NK-92 treated with Interleukin-12 subunit alpha and Interleukin-12 subunit beta, amount 100 ng/mL, for 24 hours (cell line): Measurements from ENCODE around the gene ARL17A.
"Not testable (repeated sequence)": the region's sequence is repeated elsewhere in the genome, so short reads cannot be mapped to it uniquely, and the experiment has no call there.

Experiments used
- DNase-seq: peaks from one replicate; lab custom pipeline; 2025; lab: John Stamatoyannopoulos, UW

ARL17A gene

DNA sequence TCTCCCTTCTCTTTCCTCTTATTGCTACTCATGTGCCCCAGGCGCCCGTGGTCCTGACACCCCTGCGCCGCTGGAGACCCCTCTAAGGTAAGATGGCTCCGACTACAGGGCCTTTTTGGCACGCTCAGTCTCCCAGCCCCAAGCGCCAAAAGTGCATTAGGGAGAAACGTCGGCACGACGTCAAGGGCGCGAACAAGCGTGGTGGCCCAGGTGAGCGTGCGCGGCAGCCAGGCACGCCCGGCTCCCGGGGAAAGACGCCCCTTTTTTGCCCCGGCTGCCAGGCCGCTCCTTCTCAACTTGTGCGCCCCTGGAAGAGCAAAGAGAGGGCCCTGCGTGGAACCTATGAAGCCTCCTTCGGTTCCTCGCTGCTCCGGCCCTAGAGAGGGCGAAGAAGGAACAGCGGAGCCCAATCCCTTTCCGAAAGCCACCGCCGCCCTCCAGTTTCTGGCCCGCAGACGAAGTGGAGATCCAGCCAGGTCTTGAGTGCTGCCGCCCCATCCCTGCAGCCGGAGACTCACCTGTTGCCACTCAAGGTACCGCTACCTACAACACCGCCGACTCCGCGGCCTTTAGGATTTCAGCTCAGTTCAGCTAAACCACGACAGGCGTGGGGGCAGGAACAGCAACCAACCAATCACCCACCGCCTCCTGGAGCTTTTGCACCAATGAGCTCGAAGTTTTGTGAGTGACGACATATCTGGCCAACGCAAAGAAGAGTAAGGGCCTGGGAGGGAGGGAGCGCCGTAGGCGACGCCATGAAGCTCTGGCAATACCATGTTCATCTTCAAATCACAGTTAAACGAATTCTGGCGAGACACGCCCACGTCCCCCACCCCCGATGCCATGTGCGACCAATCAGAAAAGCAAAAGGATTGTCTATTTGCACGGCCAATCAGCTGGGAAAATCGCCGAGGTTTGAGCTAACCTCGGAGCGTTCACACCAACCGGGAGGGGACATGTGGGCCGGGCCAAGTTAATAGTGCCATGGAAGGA is at the start of gene ARL17A:
Gene ARL17A, minus strand, starts transcription at position 609 of the 993 bp plus-strand sequence. CDS start 3,369 bp downstream, outside the sequence.
- DNase-seq = not testable (repeated sequence)

DNA sequence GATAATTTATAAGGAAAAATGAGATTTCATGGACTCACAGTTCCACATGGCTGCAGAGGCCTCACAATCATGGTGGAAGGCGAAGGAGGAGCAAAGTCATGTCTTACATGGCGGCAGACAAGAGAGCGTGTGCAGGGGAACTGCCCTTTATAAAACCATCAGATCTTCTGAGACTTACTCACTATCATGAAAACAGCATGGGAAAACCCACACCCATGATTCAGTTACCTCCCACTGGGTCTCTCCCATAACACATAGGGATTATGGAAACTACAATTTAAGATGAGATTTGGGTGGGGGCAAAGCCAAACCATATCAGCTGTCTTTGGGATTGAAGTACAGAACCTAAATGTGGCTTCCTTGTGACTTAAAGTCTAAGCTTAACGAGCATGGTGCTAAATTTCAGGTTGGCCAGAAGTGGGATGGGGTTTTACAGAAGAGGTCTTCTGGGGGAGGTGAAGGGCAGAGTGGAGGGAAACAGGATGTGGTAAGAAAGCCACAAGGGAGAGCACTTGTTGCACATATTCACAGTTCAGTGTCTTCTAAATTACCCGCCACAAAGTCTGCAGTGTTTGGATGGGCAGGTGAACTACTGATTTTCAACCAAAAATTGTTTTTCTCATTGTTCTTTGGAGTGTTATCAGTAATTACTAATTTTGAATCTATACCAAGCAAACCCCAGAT is 49.4 kb upstream of the ARL17A start:
- DNase-seq = not testable (repeated sequence)

DNA sequence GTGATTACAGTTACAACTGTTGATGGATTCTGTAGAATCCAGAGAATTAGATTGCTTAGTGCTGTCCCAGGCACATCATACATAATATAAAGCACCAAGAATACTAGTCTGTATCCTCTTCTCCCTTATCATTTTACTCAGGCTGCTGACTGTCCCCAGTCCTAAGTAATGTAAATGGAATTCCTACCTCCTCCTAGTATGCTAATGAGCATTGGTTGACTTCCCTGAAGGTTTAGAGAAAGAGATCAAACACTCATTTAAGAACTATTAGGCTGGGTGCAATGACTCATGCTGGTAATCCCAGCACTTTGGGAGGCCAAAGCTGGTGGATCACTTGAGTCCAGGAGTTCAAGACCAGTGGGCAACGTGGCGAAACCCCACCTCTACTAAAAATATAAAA is 48.0 kb upstream of the ARL17A start:
- DNase-seq = not testable (repeated sequence)

DNA sequence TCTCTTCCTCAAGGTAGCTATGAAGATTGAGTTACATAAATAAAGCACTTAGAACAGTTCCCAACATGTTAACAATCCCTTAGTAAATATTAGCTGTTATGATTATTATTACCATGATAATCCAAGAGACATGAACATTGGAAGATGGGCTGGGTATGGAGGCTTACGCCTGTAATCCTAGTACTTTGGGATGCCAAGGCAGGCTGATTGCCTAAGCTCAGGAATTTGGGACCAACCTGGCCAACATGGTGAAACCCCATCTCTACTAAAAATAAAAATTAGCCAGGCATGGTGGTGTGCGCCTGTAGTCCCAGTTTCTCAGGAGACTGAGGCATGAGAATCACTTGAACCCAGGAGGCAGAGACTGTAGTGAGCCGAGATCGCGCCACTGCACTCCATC is 45.2 kb upstream of the ARL17A start:
- not testable (repeated sequence) for DNase-seq

DNA sequence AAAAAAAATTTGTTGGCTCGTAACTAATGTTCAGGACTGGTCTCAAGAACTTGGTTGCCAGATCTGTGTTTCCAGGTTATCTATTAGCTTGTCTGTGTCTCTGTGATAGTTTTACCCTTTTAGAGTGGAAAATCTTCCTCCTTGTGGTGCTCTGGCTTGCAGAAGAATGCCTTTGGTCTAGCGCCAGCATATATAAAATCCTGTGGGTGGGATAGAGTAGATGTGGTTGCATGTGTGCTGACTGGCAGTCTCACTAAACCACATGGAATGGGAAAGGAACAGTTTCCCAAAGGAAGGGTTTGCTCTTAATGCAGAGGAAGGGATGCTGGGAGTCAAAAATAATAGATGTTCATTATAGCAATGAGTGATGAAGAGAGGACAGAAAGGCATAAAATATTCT is 44.3 kb upstream of the ARL17A start:
- not testable (repeated sequence) for DNase-seq

DNA sequence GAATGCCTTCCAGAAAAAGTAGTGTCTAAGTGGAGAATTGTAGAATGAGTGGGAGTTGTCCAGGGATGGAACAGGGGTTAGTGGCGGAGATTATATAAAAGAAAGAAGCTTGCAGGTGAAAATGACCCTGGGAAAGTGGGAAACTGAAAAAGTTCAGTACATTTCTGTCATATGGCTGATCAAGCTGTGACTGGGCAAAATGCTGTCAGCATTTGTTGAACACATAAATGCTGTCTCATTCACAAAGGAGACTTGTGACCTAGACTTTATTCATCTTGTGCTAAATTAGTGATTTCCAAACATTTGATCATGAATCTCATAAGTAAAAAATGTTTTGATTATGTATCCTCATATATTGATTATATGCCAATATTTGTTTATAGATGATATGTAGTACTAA is 39.5 kb upstream of the ARL17A start:
- DNase-seq = not testable (repeated sequence)

DNA sequence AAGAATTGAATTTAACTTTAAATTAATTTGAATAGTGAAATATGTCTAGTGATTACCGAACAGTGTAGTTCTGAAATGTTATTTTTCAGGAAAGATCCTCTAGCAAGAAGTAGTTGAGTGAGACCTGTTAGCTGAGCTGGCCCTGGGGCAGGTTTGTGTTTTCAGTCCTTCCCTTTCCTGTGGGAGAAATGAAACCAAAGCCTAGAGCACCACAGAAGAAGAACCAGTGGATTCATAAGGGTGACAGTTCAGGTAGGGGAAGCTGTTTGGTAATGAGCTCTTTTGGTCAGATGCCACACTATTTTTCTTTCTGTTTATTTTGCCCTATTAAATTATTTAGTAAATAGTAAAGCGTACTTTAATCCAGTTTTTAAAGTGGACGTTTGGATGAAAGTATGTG is 37.6 kb upstream of the ARL17A start:
- not testable (repeated sequence) for DNase-seq

DNA sequence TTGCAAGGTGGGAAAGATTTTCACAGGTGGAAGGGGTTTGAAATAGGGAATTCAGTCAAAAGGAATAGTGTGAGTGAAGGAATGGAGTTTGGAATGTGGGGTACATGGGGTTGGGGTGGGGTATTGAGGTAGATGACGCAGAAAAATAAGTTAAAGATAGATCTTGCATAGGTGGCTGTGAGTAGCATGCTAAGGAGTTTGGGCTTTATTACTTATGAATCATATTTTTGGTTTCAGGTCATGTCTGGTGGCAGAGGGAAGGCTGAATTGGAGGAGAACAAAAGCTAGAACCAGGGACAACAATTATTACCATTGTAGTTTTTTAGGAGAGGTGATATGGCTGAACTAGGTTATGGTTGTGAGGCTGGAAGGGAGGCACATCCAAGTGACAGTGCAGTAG is 34.4 kb upstream of the ARL17A start:
- DNase-seq = not testable (repeated sequence)

DNA sequence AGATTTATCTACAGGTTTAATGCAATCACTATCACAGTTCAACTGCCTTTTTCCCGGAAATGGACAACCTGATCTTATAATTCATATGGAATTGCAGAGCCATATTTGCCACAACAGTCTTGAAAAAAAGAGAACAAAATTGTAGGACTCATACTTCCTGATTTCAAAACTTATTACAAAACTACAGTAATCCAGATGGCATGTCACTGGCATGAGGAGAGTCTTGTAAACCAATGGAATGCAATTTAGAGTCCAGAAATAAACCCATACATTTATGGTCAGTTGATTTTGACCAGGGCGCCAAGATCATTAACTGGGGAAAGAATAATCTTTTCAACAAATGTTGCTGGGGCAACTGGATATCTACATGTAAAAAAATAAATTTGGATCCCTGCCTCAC is 31.8 kb upstream of the ARL17A start:
- DNase-seq = not testable (repeated sequence)

DNA sequence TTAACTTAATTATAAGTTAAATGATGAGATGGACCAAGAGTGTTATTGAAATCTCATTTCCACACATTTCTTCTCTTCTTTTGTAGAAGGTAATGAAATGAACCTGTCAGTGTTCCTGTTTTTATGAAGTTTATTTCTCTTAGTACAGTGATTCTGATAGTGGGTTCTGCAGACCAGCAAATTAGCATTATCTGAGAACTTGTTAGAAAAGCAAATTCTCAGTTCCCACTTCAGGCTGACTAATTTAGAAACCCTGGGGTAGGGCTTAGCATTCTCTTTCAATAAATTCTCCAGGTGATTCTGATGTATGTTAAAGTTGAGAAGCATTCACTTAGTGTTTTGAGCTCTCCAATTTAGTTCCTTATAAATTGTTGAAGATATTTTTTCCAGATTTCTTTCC is 23.6 kb upstream of the ARL17A start:
- DNase-seq = not testable (repeated sequence)

DNA sequence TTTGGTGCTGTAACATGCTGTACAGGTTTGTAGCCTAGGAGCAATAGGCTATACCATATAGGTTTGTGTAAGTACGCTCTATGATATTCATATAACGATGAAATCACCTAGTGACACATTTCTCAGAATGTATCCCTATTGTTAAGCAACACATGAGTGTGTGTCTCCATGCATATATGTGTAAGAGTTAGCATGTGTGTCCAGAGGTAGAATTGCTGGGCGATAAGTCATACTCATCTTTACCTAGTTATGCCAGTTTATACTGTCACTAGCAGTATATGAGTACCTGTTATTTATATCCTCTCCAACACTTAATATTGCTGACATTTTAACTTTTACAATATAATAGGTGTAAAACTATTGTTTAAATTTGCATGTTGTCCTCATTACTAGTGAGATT is 21.3 kb upstream of the ARL17A start:
- not testable (repeated sequence) for DNase-seq

DNA sequence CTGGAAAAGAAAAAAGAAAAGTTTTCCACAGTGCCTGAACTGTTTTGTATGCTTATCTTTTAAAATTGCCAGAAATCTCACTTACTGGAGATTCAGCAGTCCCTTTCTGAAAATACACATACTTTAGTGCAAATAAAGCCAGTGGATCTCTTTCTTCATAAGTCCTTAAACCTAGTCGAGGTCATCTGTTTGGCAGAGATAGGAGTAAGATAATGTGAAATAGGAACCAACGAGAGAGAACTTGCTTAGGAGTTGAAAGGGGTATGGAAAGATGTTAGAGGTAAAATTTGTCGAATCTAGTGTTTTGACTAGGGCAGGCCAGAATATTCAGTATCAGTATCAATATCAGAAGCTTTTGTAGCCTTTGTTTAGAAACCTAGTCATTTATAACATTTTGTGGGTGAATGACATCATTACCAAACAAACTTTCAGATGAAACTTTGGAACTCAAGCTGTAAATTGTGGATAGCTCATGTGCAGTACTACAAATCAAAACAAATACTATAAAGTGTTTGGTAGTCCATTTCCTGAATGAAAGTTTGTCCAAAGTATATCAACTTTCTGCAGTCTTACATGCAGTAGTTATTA is 18.9 kb upstream of the ARL17A start:
- DNase-seq = not testable (repeated sequence)

DNA sequence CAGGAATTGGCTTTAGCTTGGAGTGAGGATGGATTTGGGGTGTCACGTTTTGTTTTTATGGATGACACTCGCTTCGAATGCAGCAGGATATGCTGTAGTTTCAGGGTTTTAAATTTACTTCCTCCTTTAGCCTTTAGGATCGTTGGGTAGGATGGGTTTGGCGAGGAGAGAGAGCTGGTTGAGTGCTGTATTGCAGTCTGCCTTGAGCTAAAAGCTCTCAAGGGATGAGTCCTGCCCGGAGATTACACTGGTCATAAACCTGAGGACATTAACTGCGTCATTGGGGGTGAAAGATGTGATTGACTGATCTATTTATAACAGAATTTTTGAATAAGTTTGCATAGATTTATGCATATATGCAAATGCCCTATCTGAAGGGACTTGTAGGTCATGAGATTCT is 11.8 kb upstream of the ARL17A start:
- DNase-seq = not testable (repeated sequence)

DNA sequence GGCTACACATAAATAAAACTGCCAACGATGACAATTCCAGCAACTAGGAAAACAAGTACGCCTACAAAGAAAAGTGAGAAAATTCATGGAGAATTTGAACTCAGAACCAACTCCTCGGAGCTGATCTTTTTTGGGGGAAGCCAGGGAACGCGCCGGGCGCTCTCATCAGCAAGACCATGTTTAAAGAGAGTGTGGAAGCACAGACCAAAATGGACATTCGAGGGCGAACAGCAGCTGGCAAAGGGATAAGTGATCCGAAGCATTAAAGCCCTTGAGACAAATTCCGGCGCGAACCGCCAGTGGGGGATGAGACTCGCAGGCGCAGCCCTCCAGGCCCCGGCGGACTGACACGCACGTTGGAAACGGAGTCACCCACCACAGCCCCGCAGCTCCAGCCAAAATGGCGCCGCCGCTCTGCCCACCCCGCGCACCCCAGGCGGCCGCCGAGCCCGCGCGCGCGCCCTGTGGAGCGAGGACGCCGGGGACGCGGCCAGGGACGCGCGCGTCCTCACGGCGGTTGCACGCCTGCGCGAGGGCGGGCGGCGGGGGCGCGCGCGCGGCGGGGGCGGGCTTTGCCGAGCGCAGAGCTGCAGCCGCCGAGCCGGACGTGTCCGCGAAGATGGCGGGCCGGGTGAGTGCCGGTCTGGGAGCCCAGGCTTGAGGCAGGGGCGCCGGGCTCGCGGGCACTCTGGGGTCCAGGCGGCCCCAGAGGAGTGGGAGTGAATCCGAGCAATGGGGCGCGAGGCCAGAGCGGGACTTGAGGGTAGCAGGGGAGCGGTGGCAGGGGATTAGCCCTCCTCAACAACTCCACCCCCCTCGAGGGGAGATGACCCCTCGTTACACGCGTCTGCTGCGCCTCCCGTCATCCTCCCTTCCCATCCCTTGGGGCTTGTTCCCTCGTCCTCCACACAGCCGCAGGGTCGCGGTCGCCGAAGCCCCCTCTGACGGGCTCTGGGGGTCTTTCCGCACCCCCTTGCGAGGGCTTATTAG is 11.0 kb upstream of the ARL17A start, which contains the start of gene NSF:
Gene NSF, plus strand, starts transcription at position 513 of the 990 bp plus-strand sequence. Its CDS starts 107 bp downstream, at position 620.
- DNase-seq = not testable (repeated sequence)

DNA sequence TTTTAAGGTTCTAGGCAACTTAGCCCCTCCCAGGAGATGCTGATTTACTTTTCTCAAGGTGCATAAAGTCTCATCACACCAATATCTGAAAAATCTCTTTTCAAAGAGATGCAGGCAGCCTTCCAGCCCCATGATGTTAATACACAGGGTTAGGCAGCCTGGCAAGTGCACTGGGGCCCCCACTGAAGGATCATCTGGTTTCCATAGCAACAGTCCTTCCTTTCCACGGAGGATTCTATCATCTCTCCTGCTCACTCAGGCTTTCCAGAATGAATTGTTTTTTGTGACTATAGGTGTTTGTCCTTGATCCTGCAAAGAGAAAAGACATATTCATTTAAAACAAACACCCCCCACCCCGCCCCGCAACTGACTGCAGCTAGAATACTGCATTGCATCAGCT is 6.0 kb upstream of the ARL17A start:
- not testable (repeated sequence) for DNase-seq

DNA sequence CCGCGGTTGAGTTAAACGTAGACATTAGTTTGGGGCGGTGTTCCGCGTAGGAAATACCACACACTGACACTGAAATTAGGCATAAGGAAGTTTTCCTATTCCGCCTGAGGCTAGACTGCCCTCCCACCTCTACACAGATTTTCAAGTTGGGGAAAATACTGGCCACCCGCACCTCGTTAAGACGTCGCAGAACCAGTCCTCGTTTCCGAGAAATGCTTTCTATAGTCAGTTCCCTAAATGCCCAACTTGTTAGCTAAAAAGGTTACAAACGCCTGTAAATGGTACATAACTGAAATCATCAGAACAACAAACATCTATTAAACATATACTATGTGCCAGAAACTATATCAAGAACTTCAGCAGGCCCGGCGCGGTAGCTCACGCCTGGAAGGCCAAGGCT is 591 bp upstream of the ARL17A start:
- not testable (repeated sequence) for DNase-seq

DNA sequence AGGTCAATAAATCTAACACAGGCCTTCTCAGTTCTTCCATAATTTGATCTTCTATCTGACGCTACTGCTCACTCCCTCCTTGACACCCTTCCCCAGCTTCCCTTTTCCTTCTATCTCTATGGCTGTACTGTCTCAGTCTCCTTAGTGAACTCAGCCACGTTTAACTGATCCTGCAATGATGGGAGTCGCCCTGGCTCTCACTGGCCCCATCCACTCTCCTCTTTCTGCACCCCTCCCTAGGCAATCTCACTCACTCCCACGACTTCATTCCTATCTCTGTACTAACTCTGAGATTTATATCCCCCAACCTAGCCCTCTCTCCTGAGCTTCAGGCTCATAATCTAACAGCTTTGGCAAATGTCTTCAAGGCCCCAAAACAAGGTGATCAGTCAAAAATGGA is 7.7 kb downstream of the ARL17A start:
- DNase-seq = not testable (repeated sequence)

DNA sequence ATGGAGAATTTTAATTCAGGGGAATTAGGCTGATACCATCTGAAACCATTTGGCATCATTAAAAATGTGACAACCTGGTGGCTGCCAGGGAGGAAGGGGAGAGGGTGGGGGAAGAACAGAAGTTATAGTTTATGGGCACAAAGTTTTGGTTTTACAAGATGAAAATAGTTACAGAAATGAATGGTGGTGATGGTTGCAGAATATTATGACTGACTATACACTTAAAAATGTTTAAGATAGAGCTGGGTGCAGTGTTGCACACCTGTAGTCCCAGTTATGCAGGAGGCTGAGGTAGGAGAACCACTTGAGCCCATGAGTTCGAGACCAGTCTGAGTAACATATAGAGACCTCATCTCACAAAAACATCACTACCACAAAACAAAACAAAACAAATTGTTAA is 12.5 kb downstream of the ARL17A start:
- DNase-seq = not testable (repeated sequence)

DNA sequence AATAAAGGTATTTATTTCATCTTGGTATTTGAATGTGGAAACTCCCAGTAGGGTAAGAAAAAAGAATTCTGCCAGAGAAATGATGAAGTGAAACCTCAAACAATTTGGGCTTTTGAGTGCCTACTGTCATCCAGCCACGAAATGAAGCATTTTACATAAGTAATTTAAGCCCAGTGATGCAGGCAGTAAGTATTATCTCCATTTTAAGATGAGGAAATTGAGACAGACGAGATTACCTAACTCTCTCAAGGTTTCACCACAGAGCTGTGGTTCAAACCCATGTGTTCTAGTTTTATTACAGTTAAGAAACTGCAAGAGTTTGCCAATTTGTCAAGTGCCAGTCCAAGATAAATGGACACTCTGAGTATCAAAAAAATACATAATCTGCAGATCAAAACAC is 13.2 kb downstream of the ARL17A start:
- not testable (repeated sequence) for DNase-seq

DNA sequence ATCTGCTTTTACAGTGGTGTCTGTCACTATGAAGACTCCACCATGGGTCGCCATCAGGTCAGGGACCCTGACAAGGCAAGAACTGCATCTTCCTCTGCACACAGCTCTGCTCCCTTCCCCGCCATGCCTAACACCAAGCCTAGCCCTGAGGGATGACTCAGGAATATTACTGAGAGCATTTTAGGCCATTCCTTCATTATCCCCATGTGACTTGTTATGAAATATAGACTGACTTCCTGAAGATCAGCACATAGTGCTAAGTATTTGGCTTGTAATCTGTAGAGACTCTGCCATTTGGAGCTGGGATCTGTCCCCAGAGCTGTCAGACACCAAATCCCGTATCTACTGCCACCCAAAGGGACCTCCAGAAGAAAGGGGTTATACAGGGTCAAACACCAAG is 19.4 kb downstream of the ARL17A start:
- not testable (repeated sequence) for DNase-seq

DNA sequence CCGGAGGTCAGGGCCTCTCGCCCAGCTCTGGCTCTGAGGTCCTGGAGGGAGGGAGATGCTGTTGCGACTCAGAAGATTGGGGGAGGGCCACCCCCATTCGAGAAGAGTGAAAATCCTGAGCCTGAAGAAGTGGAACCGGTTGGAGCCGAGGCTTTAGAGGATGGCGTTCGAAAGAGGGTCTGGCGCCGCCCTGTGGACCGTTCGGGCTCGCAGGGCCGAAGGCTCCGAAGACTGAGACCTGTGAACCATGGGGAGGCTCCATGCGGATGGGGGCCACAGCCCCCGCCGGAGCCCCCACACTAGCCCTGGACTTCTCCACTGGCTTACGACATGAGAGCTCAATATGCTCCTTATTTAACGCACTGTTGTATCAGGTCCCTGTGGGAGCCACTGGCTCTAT is 20.3 kb downstream of the ARL17A start:
- not testable (repeated sequence) for DNase-seq
